ENCODE measurements around the gene TFB2M. TPM values are rescaled to one million over a fixed set of nuclear protein-coding genes. Genes with fewer than 3 reads are reported as not detected.

Gene TFB2M
- total RNA-seq, 1 donor from 2014 or later, result 19.8 TPM

DNA sequence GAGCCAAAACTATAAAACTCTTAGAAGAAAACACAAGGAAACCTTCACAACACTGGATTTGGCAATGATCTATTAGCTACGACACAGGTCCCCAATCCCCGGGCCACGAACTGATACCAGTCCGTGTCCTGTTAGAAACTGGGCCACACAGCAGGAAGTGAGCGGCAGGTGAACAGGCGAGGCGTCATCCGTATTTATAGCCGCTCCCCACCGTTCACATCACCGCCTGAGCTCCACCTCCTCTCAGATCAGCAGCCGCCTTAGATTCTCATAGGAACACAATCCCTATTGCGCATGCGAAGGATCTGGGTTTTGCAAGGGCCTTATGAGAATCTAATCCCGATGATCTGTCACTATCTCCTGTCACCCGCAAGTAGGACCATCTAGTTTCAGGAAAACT is 11.9 kb downstream of the TFB2M start:
- no peak for DNase-seq (ENCODE audit: low read depth)
- peaks cover 1% of the 10 kb centered on the region for H3K36me3 ChIP-seq (ENCODE audit: control insufficient read depth, insufficient read depth, low read length)

DNA sequence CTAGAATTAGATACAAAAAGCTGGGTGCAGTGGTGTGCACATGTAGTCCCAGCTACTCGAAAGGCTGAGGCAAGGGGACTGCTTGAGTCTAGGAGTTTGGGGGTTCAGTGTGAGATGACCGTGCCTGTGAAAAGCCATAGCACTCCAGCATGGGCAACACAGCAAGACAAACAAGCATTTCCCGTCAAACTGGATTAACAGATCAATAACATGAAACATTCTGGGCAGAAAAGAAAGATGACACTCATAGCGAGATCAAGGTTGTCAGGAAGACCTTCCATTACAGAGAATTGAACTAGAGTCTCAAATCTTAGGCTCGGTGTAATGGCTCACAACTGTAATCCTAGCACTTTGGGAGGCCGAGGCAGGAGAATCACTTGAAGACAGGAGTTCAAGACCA is 14.0 kb downstream of the TFB2M start:
- Histone ChIP-seq H3K36me3 (ENCODE audit: control insufficient read depth, insufficient read depth, low read length) (peaks cover 1% of the 10 kb centered on the region), H3K27me3 (ENCODE audit: control insufficient read depth, insufficient read depth, low read length) (no peaks in the 10 kb centered on the region), H3K4me3 (ENCODE audit: low read depth, low read length) (no peak overlapping the region)
- DNase-seq (ENCODE audit: low read depth), result no peak
- TF ChIP-seq, protein P1, sequence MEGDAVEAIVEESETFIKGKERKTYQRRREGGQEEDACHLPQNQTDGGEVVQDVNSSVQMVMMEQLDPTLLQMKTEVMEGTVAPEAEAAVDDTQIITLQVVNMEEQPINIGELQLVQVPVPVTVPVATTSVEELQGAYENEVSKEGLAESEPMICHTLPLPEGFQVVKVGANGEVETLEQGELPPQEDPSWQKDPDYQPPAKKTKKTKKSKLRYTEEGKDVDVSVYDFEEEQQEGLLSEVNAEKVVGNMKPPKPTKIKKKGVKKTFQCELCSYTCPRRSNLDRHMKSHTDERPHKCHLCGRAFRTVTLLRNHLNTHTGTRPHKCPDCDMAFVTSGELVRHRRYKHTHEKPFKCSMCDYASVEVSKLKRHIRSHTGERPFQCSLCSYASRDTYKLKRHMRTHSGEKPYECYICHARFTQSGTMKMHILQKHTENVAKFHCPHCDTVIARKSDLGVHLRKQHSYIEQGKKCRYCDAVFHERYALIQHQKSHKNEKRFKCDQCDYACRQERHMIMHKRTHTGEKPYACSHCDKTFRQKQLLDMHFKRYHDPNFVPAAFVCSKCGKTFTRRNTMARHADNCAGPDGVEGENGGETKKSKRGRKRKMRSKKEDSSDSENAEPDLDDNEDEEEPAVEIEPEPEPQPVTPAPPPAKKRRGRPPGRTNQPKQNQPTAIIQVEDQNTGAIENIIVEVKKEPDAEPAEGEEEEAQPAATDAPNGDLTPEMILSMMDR (IDR thresholded peaks at IDR 0.05; ENCODE audit: insufficient read depth, low read length, poor library complexity, severe bottlenecking), result no peak

More for the DNA sequence above, 11.9 kb downstream of the TFB2M start:
- TF ChIP-seq, protein P1 (IDR thresholded peaks at IDR 0.05; ENCODE audit: insufficient read depth, low read length, poor library complexity, severe bottlenecking), result no peak
- H3K4me3 ChIP-seq (ENCODE audit: low read depth, low read length), result no peak overlapping the region
- no peaks in the 10 kb centered on the region for H3K27me3 ChIP-seq (ENCODE audit: control insufficient read depth, insufficient read depth, low read length)

DNA sequence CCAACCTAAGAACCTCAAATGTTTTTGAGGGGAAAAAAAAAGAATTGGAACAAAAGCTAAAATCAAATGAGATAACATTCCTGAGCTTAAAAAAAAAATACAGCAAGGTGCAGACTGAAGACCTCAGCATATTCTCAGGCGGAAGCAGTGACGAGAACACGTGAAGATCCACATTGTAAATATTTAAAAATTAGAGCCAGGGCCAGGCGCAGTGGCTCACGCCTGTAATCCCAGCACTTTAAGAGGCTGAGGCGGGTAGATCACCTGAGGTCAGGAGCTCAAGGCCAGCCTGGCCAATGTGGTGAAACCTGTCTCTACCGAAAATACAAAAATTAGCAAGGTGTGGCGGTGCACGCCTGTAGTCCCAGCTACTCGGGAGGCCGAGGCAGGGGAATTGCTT is 15.7 kb downstream of the TFB2M start:
- peaks cover 1% of the 10 kb centered on the region for H3K36me3 ChIP-seq (ENCODE audit: control insufficient read depth, insufficient read depth, low read length)
- TF ChIP-seq, protein P1 (IDR thresholded peaks at IDR 0.05; ENCODE audit: insufficient read depth, low read length, poor library complexity, severe bottlenecking), result no peak
- H3K27me3 ChIP-seq (ENCODE audit: control insufficient read depth, insufficient read depth, low read length), result no peaks in the 10 kb centered on the region
- DNase-seq (ENCODE audit: low read depth), result no peak
- H3K4me3 ChIP-seq (ENCODE audit: low read depth, low read length), result no peak overlapping the region

DNA sequence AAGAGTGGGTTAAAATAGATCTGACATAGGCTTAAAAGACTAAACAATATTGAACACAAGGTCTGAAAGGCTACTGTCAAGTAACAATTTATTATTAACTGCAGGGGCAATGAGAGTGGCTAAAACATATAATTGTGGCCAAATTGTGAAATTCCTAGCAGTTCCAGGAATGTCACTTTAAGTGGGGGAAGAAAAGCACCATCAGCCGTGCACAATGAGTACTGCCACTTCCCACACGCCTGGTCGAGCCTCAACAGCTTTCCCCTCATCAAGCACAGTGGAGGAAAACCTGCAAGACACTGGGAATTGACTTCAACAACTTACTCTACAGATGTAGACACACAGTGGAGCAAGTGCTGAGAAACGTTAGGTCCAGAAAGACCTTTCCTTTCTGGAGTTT is 16.4 kb downstream of the TFB2M start:
- no peak for DNase-seq (ENCODE audit: low read depth)
- Histone ChIP-seq H3K4me3 (ENCODE audit: low read depth, low read length) (no peak overlapping the region), H3K36me3 (ENCODE audit: control insufficient read depth, insufficient read depth, low read length) (peaks cover 1% of the 10 kb centered on the region), H3K27me3 (ENCODE audit: control insufficient read depth, insufficient read depth, low read length) (no peaks in the 10 kb centered on the region)
- TF ChIP-seq, protein P1 (IDR thresholded peaks at IDR 0.05; ENCODE audit: insufficient read depth, low read length, poor library complexity, severe bottlenecking), result no peak

DNA sequence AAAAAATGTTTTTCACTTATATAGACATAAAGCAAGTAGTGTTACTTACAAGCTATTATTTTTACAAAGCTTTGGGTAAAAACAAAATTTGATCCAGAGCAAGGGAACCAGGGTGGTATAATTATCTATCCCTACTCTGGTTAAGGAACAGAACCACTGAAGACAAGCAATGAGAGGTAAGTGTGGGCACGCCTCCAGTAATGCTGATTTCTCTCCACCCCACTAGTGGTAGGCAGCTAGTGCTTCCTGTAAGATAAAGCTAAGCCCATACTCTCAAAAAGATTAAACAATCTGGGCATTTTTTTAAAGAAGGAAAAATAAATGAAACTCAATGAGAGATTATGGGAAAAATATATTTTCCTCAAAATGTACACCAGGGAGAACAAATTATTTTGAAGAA is 22.1 kb downstream of the TFB2M start:
- no peak overlapping the region for H3K4me3 ChIP-seq (ENCODE audit: low read depth, low read length)
- no peaks in the 10 kb centered on the region for H3K27me3 ChIP-seq (ENCODE audit: control insufficient read depth, insufficient read depth, low read length)
- TF ChIP-seq, protein P1 (IDR thresholded peaks at IDR 0.05; ENCODE audit: insufficient read depth, low read length, poor library complexity, severe bottlenecking), result no peak
- no peak for DNase-seq (ENCODE audit: low read depth)
- H3K36me3 ChIP-seq (ENCODE audit: control insufficient read depth, insufficient read depth, low read length), result no peaks in the 10 kb centered on the region

DNA sequence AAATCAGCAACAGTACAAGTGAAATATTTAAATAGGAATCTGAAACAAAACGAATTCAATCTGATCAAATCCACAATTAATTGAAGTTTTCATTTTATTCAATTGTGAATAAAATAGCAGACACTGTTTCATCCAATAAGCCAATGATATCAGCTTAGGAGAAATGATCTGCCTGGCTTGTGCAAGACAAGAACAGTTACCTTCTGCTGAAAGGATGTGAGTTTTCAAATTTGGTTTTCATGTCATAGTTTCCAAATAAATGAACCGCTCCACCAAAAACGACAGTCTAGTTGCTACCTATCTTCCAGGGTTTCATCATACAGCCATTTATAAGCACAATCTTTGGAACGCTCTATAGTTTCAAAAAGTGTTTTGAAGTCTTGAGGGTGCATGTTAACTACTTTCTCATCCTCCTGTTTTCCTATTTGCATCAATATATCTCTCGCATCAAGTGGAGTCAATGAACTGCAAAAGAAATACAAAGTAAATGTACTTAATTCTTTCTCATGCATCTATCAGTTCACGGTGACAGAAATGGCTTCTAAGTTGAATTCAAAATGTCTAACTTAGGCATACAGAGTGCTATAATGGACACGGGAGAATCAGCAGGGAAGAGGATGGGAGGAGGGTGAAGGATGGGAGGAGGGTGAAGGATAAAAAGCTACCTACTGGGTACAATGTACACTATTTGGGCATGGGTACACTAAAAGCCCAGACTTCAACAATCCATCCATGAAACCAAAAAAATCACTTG is 25.1 kb downstream of the TFB2M start:
- Histone ChIP-seq H3K36me3 (ENCODE audit: control insufficient read depth, insufficient read depth, low read length) (no peaks in the 10 kb centered on the region), H3K27me3 (ENCODE audit: control insufficient read depth, insufficient read depth, low read length) (no peaks in the 10 kb centered on the region), H3K4me3 (ENCODE audit: low read depth, low read length) (no peak overlapping the region)
- TF ChIP-seq, protein P1 (IDR thresholded peaks at IDR 0.05; ENCODE audit: insufficient read depth, low read length, poor library complexity, severe bottlenecking), result no peak
- no peak for DNase-seq (ENCODE audit: low read depth)
